NCI-H524 treated with DMSO at 0.1 percent for 48 hours (cell line): ENCODE measurements around the gene IL4.

ENCODE experiments used
- DNase-seq: peaks from one replicate; lab custom pipeline; 2025; lab: John Stamatoyannopoulos, UW

The IL4 gene

DNA sequence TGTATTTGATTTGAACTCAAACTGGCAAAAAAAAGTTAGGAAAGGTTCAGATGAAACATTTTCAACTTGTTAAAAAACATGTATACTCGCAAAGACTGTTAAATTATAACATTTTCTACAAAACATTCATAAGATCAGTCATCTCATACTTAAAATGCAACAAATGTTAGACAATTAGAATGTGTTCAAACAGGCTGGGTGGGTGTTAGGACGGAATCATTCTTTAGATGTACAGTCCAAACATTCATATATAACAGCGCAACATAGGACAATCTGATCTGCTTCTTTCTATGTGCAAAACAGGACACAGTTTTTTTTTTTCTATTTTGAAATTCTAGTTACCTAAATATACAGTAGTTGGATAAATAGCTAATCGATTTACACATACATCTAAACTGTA lies 22.2 kb downstream of the IL4 start:
- no peak for DNase-seq

DNA sequence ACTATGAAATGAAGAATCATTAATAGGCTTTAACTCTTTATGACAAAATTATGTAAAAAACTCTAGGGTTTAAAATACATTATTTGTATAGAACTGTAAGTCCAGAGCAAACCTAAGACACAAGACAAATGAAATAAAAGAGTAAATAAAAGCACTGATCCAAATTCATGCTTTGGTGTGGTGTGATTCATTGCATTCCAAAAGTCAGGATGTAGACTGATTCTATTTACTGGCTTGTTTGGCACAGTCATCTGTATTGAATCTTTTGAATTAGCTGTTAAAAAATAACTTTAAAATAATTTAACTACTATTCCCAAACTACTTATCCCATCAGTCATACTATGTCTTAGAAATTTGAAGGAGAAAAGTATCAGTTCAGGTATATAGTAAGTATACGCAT lies 31.1 kb downstream of the IL4 start:
- no peak for DNase-seq

DNA sequence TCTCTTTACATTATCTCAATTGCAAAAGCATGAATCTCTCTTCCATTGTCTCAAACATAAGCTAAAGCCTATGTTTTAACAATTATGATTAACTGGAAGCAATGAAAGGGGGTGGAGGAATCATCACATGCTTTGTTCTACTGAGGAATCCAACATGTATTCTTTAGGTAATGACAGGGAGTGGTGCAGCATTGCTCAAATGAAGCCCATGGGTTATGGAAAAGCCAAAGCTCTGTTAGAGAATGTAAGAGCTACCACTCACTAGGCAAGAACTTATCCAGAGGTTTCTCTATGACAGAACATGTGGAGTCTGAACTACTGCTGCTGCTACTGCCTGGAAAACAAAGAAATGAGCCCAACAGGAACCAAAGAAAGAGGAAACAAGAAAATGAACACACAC lies 34.9 kb downstream of the IL4 start:
- no peak for DNase-seq

DNA sequence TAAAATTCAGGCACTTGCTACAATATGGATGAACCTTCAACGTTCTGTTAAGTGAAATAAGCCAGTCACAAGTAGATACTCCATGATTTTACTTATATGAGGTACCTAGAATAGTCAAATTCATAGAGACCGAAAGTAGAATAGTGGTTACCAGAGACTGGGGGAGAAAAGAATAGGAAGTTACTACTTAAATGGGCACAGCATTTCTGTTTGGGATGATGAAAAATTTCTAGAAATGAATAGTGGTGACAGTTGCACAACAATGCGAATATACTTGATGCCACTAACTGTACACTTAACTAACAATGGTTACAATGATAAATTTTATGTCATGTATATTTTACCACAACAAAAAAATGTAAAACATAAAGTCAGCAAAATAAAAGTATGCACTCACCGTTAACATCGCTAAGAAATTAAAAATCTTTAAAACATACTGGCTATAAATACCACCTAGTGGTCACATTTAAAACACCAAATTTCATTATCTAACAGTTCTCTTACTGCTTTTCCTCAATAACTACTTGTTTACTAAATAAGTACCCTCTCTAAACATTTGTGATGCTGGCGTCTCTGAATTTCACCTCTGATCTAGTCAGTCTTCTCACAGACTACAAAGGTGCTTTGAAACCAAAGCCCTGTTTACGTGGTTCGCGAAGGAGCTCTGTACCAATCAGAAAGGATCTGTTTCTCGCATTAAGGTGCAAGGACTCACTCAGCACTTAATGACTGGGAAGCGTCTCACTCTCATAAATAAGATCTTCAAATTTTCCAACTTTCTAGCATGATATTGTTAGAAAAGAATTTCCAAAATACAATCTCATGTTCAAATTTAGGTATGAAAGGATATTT lies 40.9 kb downstream of the IL4 start:
- DNase-seq = no peak

DNA sequence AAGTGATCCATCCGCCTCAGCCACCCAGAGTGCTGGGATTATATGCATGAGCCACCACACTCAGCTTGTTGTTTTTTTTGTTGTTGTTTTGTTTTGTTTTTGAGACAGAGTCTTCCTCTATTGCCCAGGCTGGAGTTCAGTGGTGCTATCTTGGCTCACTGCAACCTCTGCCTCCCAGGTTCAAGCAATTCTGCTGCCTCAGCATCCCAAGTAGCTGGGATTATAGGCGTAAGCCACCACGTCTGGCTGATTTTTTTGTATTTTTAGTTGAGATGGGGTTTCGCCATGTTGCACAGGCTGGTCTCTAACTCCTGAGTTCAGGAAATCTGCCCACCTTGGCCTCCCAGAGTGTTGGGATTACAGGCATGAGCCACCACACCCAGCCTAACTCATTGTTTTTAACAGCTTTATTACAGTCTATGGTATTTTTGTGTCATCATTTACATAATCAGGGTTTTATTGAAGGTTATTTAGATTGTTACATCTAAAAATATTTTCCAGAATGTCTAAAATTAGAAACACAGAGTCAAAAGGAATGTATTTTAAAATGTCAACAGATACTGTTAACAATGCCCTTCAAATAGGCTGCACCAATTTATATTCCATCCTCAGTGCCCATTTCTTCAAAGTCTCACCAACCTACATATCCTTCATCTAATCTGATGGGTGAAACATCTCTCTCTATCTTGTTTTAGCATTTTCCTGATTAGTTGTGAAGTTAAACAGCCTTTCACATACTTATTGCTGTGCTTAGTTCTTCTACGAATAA lies 44.9 kb downstream of the IL4 start:
- no peak for DNase-seq

DNA sequence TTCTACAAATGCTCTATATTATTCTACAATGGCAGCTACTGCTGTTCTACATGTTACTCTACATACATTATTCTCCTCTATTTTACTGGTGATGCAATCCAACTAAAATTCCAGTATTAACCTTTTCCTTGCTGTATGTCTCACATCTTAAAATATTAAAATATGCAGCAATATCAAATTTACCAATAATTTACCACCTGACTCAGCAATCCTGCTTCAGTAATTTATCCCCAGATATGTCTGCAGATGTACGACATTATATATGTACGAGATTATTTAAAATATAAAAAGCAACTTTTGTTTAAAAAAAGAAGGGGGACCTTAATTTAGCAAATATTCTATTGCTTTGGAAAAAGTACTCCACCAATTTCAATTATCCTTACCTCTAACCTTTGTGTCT lies 52.0 kb downstream of the IL4 start:
- DNase-seq = no peak

DNA sequence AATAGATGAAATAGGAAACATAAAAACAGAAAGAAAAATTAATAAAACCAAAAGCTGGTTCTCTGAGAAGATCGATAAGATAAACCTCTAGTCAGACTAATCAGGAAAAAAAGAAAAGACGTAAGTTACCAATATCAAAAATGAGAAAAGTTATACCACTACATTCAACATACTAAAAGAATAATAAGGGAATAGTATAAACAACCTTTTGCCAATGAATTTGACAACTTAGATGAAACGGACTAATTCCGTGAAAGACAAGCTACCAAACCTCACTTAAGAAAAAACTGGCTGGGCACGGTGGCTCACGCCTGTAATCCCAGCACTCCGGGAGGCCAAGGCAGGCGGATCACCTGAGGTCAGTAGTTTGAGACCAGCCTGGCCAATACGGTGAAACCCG lies 56.1 kb downstream of the IL4 start:
- DNase-seq = no peak
